ENCODE measurements around the gene PHACTR3. TPM values are rescaled to one million over a fixed set of nuclear protein-coding genes. Genes with fewer than 3 reads are reported as not detected.
A peak's percentile ranks its signal among the peaks of the same experiment; 100 is the strongest.

Gene PHACTR3
- total and polyA plus RNA-seq, 10 donors = 1.4 to 15.0 (median 8.6) TPM

DNA sequence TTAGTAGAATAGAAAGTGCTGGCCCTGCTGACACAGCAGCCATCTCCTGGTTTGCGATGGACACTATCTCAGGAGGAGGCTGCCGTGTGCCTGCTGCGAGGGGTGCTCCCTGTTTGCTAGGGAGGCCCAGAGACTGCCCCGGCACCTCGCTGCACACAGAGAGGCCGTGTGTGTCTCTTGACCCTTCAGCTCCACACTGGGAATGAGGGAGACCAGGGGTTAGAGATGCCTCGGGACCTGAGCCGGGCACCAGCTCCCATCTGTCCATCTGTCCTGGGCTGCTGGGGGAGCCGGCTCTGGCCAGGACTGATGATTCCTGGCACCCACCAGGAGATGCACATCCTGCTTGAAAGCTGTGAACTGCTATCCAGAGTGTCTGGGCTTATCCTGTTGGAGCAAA lies 18.2 kb downstream of the PHACTR3 start:
- no peak for DNase-seq
- Histone ChIP-seq H3K27me3 (replicated peaks in 1 of 7) (peaks cover 0 to 31% (median 0%) of the 10 kb centered on the region in 7 donors), H3K36me3 (no peaks in the 10 kb centered on the region), H3K27ac (no peak overlapping the region), H3K9me3 (no peaks in the 10 kb centered on the region), H3K4me3 (no peak overlapping the region), H3K4me1 (no peaks in the 10 kb centered on the region)
- WGBS, 5 donors = 84 to 89% (median 85%) methylated on average over 6 to 9 of the region's 9 CpGs
- no peak for TF ChIP-seq POLR2A (IDR thresholded peaks at IDR 0.05)
- intact Hi-C loops (cut with DNase I; ENCODE audit: low total_unique reads) = no loop called here

DNA sequence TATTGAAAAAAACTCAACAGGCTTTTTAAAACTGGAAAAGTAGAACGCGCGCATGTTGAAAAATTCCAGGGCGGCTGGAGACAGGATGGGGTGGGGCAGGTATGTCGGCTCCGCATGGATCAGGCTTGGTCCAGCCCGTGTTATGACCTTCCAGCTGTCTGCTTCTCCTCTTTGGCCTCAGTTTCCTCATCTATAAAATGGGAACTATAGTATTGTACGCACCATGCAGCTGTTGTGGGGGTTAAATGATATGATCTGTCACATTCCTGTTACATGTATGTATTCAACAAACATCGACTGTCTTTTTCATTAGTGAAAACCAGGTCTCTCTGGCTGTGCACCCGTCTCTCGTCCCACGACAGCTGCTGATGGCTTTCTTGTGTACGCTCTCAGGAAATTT lies 18.8 kb downstream of the PHACTR3 start:
- Histone ChIP-seq H3K36me3 (no peaks in the 10 kb centered on the region), H3K4me1 (no peaks in the 10 kb centered on the region), H3K27ac (no peak overlapping the region), H3K4me3 (no peak overlapping the region), H3K9me3 (no peaks in the 10 kb centered on the region), H3K27me3 (replicated peaks in 1 of 7) (peaks cover 0 to 27% (median 0%) of the 10 kb centered on the region in 7 donors)
- DNase-seq = no peak
- 82 to 90% (median 86%) methylated on average over 13 of the region's 13 CpGs for WGBS, 5 donors
- intact Hi-C loops (cut with DNase I; ENCODE audit: low total_unique reads) = no loop called here
- TF ChIP-seq POLR2A (IDR thresholded peaks at IDR 0.05) (no peak), POLR2AphosphoS5 (IDR thresholded peaks at IDR 0.05) (no peak)
- TF ChIP-seq, protein P1, sequence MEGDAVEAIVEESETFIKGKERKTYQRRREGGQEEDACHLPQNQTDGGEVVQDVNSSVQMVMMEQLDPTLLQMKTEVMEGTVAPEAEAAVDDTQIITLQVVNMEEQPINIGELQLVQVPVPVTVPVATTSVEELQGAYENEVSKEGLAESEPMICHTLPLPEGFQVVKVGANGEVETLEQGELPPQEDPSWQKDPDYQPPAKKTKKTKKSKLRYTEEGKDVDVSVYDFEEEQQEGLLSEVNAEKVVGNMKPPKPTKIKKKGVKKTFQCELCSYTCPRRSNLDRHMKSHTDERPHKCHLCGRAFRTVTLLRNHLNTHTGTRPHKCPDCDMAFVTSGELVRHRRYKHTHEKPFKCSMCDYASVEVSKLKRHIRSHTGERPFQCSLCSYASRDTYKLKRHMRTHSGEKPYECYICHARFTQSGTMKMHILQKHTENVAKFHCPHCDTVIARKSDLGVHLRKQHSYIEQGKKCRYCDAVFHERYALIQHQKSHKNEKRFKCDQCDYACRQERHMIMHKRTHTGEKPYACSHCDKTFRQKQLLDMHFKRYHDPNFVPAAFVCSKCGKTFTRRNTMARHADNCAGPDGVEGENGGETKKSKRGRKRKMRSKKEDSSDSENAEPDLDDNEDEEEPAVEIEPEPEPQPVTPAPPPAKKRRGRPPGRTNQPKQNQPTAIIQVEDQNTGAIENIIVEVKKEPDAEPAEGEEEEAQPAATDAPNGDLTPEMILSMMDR (IDR thresholded peaks at IDR 0.05 in 8 of 11, conservative IDR thresholded peaks at IDR 0.05 in 3 of 11) = no peak

- H3K27me3 ChIP-seq (replicated peaks in 1 of 7) = peaks cover 0 to 27% (median 0%) of the 10 kb centered on the region in 7 donors
- H3K9me3 ChIP-seq = no peaks in the 10 kb centered on the region
- H3K4me1 ChIP-seq = no peaks in the 10 kb centered on the region
- TF ChIP-seq, protein P1 (IDR thresholded peaks at IDR 0.05 in 8 of 11, conservative IDR thresholded peaks at IDR 0.05 in 3 of 11) = no peak
- TF ChIP-seq POLR2AphosphoS5 (IDR thresholded peaks at IDR 0.05) (no peak), POLR2A (IDR thresholded peaks at IDR 0.05) (no peak)
- 79 to 86% (median 82%) methylated on average over 9 of the region's 9 CpGs for WGBS, 5 donors
- H3K36me3 ChIP-seq = no peaks in the 10 kb centered on the region
- peak; percentile 52 for DNase-seq
- no peak overlapping the region for H3K27ac ChIP-seq
- no peak overlapping the region for H3K4me3 ChIP-seq
- intact Hi-C loops (cut with DNase I; ENCODE audit: low total_unique reads) = no loop called here
These were observed 19.2 kb downstream of the PHACTR3 start for GRCh38 chr20:59623583-59623982.

DNA sequence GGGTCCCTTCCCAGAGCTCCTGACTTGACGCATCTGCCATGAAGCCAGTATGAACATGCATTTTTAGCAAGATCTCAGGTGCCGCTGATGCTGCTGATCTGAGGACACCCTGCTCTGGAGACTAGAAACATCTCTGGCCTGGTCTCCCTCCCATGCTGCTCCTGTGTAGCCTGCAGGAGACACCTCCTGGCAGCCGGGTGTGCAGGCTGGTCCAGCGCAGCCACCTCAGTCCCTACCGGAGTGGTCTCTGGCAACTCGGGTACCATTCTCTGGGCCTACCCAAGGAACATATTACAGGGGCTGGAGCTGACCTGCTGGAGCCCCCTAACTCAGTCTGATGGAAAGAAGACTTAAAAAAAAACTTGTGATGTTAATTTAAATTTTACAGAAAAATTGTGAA lies 20.1 kb downstream of the PHACTR3 start:
- no peak overlapping the region for H3K4me3 ChIP-seq
- no peak for DNase-seq
- intact Hi-C loops (cut with DNase I; ENCODE audit: low total_unique reads) = no loop called here
- TF ChIP-seq POLR2AphosphoS5 (IDR thresholded peaks at IDR 0.05) = no peak
- no peak for TF ChIP-seq POLR2A (IDR thresholded peaks at IDR 0.05)
- TF ChIP-seq, protein P1 (IDR thresholded peaks at IDR 0.05 in 8 of 11, conservative IDR thresholded peaks at IDR 0.05 in 3 of 11) = no peak
- H3K9me3 ChIP-seq = no peaks in the 10 kb centered on the region
- 83 to 93% (median 88%) methylated on average over 6 of the region's 6 CpGs for WGBS, 5 donors
- peaks cover 0 to 27% (median 0%) of the 10 kb centered on the region in 7 donors for H3K27me3 ChIP-seq (replicated peaks in 1 of 7)
- no peaks in the 10 kb centered on the region for H3K36me3 ChIP-seq
- no peak overlapping the region for H3K27ac ChIP-seq
- no peaks in the 10 kb centered on the region for H3K4me1 ChIP-seq

Measured in spleen (tissue), 11 donors.